Measurements from ENCODE around the gene KCND3.

Gene KCND3

GRCh38 chr1:111920221-111921024, 69.0 kb downstream of the KCND3 start:
- peak in 26 of 51 donors; percentile 8 to 69 (median 30) for DNase-seq

- DNase-seq: no peak
These were observed 77.5 kb downstream of the KCND3 start for GRCh38 chr1:111911776-111912515.

GRCh38 chr1:111911061-111911460, 78.4 kb downstream of the KCND3 start:
- no peak for DNase-seq

GRCh38 chr1:111909030-111909429, 80.4 kb downstream of the KCND3 start:
- DNase-seq: peak in 4 of 51 donors; percentile 13 to 52 (median 27)

- no peak for DNase-seq
These were observed 81.4 kb downstream of the KCND3 start for GRCh38 chr1:111908011-111908621.

- DNase-seq: no peak
These were observed 82.1 kb downstream of the KCND3 start for GRCh38 chr1:111907321-111907720.

GRCh38 chr1:111906816-111907215, 82.7 kb downstream of the KCND3 start:
- no peak for DNase-seq

- DNase-seq: no peak
These were observed 83.4 kb downstream of the KCND3 start for GRCh38 chr1:111906111-111906510.

- peak in 16 of 51 donors; percentile 14 to 85 (median 30) for DNase-seq
These were observed 84.8 kb downstream of the KCND3 start for GRCh38 chr1:111904478-111905218.

- DNase-seq: no peak
These were observed 85.5 kb downstream of the KCND3 start for GRCh38 chr1:111903871-111904449.

- DNase-seq: peak in 1 of 51 donors; percentile 15
These were observed 86.2 kb downstream of the KCND3 start for GRCh38 chr1:111903148-111903870.

GRCh38 chr1:111895469-111895868, 94.0 kb downstream of the KCND3 start:
- peak in 2 of 51 donors; percentile 52 to 59 for DNase-seq

- DNase-seq: no peak
These were observed 94.5 kb downstream of the KCND3 start for GRCh38 chr1:111895017-111895416.

- no peak for DNase-seq
These were observed 95.0 kb downstream of the KCND3 start for GRCh38 chr1:111894497-111894896.

- DNase-seq: no peak
These were observed 97.9 kb downstream of the KCND3 start for GRCh38 chr1:111891566-111891965.

GRCh38 chr1:111888740-111889376, 100.6 kb downstream of the KCND3 start:
- DNase-seq: no peak

- DNase-seq: no peak
These were observed 101.6 kb downstream of the KCND3 start for GRCh38 chr1:111887875-111888274.

- DNase-seq: no peak
These were observed 102.1 kb downstream of the KCND3 start for GRCh38 chr1:111887385-111887784.

- no peak for DNase-seq
These were observed 102.7 kb downstream of the KCND3 start for GRCh38 chr1:111886741-111887140.

All from hypothalamus (tissue), 51 donors.